ENCODE data around the gene ENDOD1. TPM values are rescaled to one million over a fixed set of nuclear protein-coding genes. Genes with fewer than 3 reads are reported as not detected.

Gene ENDOD1
- total and polyA plus RNA-seq, 2 experiments from 2014 or later = 0.76 to 4.0 TPM

- H3K27me3 ChIP-seq (ENCODE audit: insufficient read depth) = peaks cover 21% of the 10 kb centered on the region
- H3K4me2 ChIP-seq = no peak overlapping the region
- no peak overlapping the region for H3K4me3 ChIP-seq
- Mint-ChIP-seq H3K27me3 (ENCODE audit: insufficient read depth, low read depth, poor library complexity) (no peaks in the 10 kb centered on the region), H3K4me3 (no peak overlapping the region), H3K4me1 (no peaks in the 10 kb centered on the region), H3K27ac (no peak overlapping the region), H3K9me3 (no peaks in the 10 kb centered on the region), H3K36me3 (ENCODE audit: low read depth) (no peaks in the 10 kb centered on the region)
- no peaks in the 10 kb centered on the region for H3F3A ChIP-seq (replicated peaks; ENCODE audit: low read depth)
- H2AFZ ChIP-seq = no peak overlapping the region
- H3K36me3 ChIP-seq (ENCODE audit: insufficient read depth) = no peaks in the 10 kb centered on the region
- H4K20me1 ChIP-seq (replicated peaks; ENCODE audit: insufficient read depth) = no peaks in the 10 kb centered on the region
- no peaks in the 10 kb centered on the region for H3K79me2 ChIP-seq (replicated peaks; ENCODE audit: insufficient read depth)
- DNase-seq (ENCODE audit: low spot score) = no peak
- H3K4me1 ChIP-seq (ENCODE audit: insufficient read depth) = no peaks in the 10 kb centered on the region
- TF ChIP-seq, protein P1, sequence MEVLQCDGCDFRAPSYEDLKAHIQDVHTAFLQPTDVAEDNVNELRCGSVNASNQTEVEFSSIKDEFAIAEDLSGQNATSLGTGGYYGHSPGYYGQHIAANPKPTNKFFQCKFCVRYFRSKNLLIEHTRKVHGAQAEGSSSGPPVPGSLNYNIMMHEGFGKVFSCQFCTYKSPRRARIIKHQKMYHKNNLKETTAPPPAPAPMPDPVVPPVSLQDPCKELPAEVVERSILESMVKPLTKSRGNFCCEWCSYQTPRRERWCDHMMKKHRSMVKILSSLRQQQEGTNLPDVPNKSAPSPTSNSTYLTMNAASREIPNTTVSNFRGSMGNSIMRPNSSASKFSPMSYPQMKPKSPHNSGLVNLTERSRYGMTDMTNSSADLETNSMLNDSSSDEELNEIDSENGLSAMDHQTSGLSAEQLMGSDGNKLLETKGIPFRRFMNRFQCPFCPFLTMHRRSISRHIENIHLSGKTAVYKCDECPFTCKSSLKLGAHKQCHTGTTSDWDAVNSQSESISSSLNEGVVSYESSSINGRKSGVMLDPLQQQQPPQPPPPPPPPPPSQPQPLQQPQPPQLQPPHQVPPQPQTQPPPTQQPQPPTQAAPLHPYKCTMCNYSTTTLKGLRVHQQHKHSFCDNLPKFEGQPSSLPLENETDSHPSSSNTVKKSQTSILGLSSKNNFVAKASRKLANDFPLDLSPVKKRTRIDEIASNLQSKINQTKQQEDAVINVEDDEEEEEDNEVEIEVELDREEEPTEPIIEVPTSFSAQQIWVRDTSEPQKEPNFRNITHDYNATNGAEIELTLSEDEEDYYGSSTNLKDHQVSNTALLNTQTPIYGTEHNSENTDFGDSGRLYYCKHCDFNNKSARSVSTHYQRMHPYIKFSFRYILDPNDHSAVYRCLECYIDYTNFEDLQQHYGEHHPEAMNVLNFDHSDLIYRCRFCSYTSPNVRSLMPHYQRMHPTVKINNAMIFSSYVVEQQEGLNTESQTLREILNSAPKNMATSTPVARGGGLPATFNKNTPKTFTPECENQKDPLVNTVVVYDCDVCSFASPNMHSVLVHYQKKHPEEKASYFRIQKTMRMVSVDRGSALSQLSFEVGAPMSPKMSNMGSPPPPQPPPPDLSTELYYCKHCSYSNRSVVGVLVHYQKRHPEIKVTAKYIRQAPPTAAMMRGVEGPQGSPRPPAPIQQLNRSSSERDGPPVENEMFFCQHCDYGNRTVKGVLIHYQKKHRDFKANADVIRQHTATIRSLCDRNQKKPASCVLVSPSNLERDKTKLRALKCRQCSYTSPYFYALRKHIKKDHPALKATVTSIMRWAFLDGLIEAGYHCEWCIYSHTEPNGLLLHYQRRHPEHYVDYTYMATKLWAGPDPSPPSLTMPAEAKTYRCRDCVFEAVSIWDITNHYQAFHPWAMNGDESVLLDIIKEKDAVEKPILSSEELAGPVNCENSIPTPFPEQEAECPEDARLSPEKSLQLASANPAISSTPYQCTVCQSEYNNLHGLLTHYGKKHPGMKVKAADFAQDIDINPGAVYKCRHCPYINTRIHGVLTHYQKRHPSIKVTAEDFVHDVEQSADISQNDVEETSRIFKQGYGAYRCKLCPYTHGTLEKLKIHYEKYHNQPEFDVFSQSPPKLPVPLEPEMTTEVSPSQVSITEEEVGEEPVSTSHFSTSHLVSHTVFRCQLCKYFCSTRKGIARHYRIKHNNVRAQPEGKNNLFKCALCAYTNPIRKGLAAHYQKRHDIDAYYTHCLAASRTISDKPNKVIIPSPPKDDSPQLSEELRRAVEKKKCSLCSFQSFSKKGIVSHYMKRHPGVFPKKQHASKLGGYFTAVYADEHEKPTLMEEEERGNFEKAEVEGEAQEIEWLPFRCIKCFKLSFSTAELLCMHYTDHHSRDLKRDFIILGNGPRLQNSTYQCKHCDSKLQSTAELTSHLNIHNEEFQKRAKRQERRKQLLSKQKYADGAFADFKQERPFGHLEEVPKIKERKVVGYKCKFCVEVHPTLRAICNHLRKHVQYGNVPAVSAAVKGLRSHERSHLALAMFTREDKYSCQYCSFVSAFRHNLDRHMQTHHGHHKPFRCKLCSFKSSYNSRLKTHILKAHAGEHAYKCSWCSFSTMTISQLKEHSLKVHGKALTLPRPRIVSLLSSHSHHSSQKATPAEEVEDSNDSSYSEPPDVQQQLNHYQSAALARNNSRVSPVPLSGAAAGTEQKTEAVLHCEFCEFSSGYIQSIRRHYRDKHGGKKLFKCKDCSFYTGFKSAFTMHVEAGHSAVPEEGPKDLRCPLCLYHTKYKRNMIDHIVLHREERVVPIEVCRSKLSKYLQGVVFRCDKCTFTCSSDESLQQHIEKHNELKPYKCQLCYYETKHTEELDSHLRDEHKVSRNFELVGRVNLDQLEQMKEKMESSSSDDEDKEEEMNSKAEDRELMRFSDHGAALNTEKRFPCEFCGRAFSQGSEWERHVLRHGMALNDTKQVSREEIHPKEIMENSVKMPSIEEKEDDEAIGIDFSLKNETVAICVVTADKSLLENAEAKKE (CRISPR knock-in tag; IDR thresholded peaks at IDR 0.05) = no peak
- TF ChIP-seq, protein P2, sequence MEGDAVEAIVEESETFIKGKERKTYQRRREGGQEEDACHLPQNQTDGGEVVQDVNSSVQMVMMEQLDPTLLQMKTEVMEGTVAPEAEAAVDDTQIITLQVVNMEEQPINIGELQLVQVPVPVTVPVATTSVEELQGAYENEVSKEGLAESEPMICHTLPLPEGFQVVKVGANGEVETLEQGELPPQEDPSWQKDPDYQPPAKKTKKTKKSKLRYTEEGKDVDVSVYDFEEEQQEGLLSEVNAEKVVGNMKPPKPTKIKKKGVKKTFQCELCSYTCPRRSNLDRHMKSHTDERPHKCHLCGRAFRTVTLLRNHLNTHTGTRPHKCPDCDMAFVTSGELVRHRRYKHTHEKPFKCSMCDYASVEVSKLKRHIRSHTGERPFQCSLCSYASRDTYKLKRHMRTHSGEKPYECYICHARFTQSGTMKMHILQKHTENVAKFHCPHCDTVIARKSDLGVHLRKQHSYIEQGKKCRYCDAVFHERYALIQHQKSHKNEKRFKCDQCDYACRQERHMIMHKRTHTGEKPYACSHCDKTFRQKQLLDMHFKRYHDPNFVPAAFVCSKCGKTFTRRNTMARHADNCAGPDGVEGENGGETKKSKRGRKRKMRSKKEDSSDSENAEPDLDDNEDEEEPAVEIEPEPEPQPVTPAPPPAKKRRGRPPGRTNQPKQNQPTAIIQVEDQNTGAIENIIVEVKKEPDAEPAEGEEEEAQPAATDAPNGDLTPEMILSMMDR (conservative IDR thresholded peaks at IDR 0.05; ENCODE audit: low read depth in 2 of 2) = peak in 1 of 2 experiments; percentile 29; a peak in 1 of 4 replicates
- ATAC-seq = no peak
- peaks cover 5% of the 10 kb centered on the region; the same call in 1 of the 2 replicates for H3K9me2 ChIP-seq (ENCODE audit: insufficient read depth)
- no peak overlapping the region for H3K27ac ChIP-seq (ENCODE audit: low read depth)
Observed at GRCh38 chr11:95140397-95141033, 50.9 kb downstream of the ENDOD1 start.

DNA sequence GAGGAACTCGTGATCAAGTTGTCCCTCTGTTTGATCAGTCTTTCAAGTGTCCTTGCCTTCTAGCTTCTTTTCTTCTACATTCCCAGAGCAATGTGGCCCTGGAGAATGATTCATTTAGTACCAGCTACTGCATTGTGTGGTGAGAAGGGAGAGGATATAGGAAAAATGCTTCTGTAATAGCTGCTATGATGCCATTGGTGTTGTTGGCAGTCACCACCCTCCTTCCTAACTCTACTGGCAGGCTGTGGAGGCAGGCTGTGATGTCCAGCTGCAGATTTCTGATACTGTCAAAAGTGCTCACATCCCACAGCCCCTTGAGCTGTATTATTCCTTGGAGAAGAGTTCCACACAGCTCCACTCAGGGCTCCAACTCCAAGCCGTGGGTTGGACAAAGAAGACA, 52.8 kb downstream of the ENDOD1 start:
- H3K27me3 Mint-ChIP-seq (ENCODE audit: insufficient read depth, low read depth, poor library complexity) = peaks cover 8% of the 10 kb centered on the region
- H3K27me3 ChIP-seq (ENCODE audit: insufficient read depth) = peaks cover 39% of the 10 kb centered on the region
- no peaks in the 10 kb centered on the region for H3K36me3 ChIP-seq (ENCODE audit: insufficient read depth)

More for the DNA sequence above, 52.8 kb downstream of the ENDOD1 start:
- Histone ChIP-seq H4K20me1 (replicated peaks; ENCODE audit: insufficient read depth) (no peaks in the 10 kb centered on the region), H2AFZ (no peak overlapping the region), H3K9me2 (ENCODE audit: insufficient read depth) (peaks cover 5% of the 10 kb centered on the region; the same call in 1 of the 2 replicates), H3F3A (replicated peaks; ENCODE audit: low read depth) (no peaks in the 10 kb centered on the region), H3K4me3 (no peak overlapping the region), H3K27ac (ENCODE audit: low read depth) (no peak overlapping the region), H3K4me2 (no peak overlapping the region), H3K79me2 (replicated peaks; ENCODE audit: insufficient read depth) (no peaks in the 10 kb centered on the region), H3K4me1 (ENCODE audit: insufficient read depth) (no peaks in the 10 kb centered on the region)
- Mint-ChIP-seq H3K9me3 (no peaks in the 10 kb centered on the region), H3K36me3 (ENCODE audit: low read depth) (no peaks in the 10 kb centered on the region), H3K4me3 (no peak overlapping the region), H3K4me1 (no peaks in the 10 kb centered on the region), H3K27ac (no peak overlapping the region)
- ATAC-seq (no peak), DNase-seq (ENCODE audit: low spot score) (no peak)
- TF ChIP-seq STAT1 (IDR thresholded peaks at IDR 0.05; ENCODE audit: unreplicated experiment) (no peak), JUNB (IDR thresholded peaks at IDR 0.05; ENCODE audit: unreplicated experiment) (no peak), ZNF331 (CRISPR knock-in tag; IDR thresholded peaks at IDR 0.05; ENCODE audit: low read depth) (no peak), EZH2phosphoT487 (IDR thresholded peaks at IDR 0.05; ENCODE audit: unreplicated experiment) (no peak), ZNF114 (CRISPR knock-in tag; IDR thresholded peaks at IDR 0.05) (no peak)
- TF ChIP-seq, protein P3, sequence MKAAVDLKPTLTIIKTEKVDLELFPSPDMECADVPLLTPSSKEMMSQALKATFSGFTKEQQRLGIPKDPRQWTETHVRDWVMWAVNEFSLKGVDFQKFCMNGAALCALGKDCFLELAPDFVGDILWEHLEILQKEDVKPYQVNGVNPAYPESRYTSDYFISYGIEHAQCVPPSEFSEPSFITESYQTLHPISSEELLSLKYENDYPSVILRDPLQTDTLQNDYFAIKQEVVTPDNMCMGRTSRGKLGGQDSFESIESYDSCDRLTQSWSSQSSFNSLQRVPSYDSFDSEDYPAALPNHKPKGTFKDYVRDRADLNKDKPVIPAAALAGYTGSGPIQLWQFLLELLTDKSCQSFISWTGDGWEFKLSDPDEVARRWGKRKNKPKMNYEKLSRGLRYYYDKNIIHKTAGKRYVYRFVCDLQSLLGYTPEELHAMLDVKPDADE (IDR thresholded peaks at IDR 0.05) = no peak
- TF ChIP-seq, protein P4, sequence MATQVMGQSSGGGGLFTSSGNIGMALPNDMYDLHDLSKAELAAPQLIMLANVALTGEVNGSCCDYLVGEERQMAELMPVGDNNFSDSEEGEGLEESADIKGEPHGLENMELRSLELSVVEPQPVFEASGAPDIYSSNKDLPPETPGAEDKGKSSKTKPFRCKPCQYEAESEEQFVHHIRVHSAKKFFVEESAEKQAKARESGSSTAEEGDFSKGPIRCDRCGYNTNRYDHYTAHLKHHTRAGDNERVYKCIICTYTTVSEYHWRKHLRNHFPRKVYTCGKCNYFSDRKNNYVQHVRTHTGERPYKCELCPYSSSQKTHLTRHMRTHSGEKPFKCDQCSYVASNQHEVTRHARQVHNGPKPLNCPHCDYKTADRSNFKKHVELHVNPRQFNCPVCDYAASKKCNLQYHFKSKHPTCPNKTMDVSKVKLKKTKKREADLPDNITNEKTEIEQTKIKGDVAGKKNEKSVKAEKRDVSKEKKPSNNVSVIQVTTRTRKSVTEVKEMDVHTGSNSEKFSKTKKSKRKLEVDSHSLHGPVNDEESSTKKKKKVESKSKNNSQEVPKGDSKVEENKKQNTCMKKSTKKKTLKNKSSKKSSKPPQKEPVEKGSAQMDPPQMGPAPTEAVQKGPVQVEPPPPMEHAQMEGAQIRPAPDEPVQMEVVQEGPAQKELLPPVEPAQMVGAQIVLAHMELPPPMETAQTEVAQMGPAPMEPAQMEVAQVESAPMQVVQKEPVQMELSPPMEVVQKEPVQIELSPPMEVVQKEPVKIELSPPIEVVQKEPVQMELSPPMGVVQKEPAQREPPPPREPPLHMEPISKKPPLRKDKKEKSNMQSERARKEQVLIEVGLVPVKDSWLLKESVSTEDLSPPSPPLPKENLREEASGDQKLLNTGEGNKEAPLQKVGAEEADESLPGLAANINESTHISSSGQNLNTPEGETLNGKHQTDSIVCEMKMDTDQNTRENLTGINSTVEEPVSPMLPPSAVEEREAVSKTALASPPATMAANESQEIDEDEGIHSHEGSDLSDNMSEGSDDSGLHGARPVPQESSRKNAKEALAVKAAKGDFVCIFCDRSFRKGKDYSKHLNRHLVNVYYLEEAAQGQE (IDR thresholded peaks at IDR 0.05; ENCODE audit: unreplicated experiment) = no peak
